HG03066 (cell line): Measurements from ENCODE around the gene ASIC1.
"Not testable (repeated sequence)": the region's sequence is repeated elsewhere in the genome, so short reads cannot be mapped to it uniquely, and the experiment has no call there.

Experiments
- ATAC-seq: cut with Tn5 transposase; IDR thresholded peaks from one replicate; pipeline ENCODE4 v1.9.1; 2021; ENCODE audit warnings: low read depth; ENCODE audit not compliant: unreplicated experiment

ASIC1 gene

DNA sequence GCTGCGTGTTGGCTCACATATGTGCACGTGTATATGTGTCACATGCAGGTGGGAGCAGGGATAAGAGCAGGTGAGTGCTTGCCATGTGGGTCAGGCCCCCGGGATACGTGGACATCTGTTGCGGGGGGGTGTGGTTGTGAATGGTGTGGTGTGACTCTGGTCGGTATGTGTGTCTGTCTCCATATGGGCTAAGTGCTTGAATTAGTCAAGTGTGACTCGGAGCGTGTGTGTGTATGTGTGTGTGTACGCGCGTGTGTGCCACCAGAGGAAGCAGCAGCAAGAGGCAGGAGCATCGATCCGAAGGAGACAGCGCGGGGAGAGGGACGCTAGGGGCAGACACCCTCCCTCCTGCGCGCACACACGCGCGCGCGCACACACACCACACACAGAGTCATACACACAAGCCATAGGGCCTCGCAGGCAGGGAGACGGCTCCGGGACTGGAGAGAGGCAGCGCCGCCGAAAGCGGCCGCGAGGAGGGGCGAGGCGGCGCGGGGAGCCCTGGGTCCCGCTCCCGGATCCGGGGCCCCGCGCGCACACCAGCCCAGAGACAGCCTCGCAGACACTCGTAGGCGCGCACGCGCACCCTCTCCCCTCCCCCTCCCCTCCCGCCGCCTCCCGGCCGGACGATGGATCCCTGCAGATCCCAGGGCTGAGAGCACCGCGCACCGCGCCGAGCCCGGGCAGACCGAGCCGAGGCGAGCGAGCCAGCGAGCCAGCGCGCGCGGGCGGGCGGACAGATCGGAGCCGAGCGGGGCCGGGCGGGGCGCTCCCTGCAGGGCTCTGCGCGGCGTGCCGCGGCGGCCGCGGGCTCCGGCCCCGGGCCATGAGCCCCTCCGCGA, at the start of gene ASIC1:
Gene ASIC1 (plus strand): TSS at position 597 of the 842 bp plus-strand sequence. CDS start 1,171 bp downstream, outside the sequence.
- ATAC-seq = no peak

DNA sequence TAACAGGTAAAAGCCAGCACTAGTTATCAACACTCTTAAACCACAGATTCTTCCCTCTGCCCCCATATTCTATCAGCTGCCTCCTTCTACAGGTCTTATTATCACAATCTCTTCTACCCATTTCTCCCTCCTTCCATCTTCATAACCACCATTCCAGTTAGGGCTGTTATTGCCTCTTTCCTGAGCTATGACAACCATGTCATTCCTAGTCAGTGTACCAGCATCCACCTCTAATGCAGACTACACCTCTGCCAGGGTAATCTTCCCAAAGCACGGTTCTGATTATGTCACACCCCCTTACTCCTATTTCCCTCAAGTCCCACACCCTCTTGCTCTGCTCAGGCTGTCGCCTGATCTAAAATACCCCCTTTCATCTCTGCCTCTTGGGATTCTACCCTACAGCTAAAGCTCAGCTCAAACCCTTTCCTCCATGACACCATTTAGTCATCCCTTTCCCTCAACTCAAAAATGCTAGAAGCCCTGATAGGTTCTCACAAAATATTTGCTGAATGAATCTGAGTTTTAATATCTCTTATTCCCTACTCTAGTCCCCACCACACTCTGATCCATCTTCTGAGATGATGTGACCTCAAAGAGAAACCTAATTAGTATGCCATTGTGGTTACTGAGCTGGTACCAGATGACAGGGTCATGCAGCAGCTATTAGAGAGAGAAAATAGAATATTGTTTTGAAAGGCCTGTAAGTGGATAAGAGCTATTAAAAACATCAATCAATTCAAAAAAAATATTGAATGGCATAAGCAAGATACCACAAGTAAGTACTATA, 43.8 kb upstream of the ASIC1 start:
- ATAC-seq = no peak

DNA sequence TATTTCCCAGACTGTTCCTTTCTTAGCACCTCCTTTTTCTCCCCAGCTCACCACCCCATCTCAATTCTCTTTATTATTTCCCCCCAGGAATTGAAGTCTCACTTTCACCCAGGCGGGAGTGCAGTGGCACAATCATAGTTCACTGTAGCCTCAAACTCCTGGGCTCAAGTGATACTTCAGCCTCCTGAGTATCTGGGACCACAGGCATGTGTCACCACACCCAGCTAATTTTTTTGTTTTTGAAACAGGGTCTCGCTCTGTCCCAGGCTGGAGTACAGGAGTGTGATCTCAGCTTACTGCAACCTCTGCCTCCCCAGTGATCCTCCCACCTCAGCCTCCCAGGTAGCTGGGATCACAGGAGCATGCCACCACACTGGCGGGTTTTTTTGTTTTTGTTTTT, 43.1 kb upstream of the ASIC1 start:
- no peak for ATAC-seq

DNA sequence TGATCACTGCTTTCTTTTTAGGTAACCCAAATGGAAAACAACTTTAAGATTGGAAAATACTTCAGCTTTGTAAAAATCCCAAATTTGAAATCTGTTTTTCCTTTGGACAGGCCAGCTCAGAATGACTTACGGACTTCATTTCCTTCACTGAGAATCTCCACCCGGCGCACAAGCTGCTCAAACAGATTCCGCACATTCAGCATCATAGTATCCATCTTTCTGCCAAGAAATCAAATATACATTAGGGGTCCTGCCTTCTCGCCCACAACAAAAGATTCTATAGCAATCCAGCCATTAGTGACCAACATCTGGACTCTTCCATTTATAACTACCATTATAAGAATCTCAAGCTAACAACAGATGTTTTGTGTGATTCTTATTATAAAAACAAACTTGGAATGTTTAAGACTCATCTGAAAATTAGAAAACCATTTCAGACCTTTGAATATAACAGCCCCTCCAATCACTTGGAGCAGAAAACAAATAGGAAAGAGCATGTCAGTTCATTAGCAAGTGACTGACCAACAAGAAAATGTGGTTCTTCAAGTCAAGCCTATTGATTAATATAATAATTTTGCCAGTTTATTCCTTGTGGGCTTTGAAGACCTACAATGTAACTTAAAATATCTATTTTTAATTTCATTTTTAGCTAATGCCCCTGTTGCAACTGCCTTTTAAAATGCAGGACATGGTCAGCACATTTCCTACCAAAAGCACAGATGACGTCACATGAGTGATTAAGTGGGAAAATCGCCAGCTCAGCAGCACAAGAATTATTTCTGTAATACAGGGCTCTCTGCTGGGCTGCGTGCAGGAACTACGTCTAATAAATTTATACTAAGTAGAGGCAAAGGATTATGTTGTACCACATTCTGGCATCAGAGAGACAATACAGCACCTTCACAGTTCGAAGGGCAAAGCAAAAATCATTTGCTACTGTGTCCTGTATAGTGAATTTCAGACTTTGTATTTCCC, 40.6 kb upstream of the ASIC1 start:
- no peak for ATAC-seq

DNA sequence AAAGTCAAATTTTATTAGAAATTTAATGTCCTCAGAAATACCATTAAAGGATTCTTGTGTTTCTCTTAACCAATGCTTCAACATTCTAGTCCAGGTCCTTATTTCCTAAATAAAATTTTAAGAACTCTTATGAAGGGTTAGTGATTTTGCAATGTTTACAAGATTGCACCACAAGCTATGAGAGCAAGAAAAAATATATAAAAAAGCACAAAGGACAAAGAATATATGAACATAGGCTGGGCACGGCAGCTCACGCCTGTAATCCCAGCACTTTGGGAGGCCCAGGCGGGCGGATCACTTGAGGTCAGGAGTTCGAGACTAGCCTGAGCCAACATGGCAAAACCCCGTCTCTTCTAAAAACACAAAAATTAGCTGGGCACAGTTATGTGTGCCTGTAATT, 39.8 kb upstream of the ASIC1 start:
- no peak for ATAC-seq

DNA sequence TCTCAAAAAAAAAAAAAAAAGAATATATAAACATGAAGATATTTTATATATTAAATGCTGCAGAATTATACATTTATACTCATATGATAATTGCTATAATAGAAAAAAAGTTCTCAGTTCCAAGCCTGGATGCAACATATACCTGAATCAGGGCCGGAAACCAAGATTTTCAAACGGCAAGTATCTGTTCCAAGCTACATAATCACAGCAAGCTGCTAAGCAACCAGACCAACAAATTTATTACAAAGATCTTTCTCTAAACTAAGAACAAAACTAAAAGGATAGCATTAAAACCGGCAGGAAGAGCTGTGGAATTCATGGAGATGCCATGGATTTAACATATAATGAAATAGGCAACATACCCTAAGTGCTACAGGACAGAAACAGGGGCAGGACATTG, 39.2 kb upstream of the ASIC1 start:
- ATAC-seq = no peak

DNA sequence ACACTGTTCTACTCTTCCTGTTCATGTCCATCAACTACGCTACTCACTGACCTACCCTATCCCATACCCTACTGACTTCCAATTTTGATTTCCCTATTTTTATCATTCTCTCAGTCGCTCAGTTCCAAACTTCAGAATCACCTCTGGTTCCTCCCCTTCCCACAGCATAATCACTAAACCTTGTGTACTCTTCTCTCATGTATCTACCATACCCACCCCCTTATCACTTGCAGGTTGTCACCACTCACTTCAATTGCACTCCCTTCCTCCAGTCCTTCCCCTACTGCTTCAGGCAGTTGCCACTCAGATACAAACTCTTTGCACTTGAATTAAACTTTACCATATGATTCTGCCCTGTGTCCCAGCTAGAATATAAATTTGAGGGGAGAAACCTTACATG, 38.4 kb upstream of the ASIC1 start:
- no peak for ATAC-seq

DNA sequence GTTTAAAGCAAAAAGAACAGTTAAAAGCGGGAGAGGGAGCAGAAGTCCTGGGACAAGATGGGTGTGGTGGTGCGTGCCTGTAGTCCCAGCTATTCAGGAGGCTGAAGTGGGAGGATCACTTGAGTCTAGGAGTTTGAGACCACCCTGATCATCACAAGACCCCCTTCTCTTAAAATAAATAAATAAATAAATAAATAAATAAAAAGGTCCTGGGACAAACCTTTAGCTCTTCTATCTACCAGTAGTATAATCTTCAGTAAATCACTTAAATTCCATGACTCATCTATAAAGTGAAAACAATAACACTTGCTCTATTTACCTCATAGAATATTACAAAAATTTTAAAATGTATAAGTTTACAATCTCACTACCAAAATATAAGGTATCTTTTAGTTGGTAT, 37.9 kb upstream of the ASIC1 start:
- ATAC-seq = no peak

DNA sequence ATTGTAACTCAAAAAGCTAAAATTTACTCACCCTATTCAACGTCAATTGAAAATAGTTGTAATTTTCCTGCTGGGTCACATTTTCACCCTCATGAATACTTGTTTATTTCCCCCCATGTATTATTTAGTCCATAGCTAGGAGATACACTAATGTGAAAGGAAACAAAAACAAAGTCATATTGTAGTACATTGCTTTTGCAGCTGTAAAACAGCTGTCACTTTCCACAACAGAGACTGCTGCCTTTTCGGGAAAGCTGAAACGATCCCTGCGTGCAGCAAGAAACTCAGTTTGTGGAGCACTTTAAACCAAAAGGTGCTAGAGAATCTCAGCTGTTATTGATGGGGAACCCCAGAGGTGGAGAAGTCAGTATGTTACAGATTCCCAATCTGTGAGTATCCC, 36.4 kb upstream of the ASIC1 start:
- no peak for ATAC-seq

DNA sequence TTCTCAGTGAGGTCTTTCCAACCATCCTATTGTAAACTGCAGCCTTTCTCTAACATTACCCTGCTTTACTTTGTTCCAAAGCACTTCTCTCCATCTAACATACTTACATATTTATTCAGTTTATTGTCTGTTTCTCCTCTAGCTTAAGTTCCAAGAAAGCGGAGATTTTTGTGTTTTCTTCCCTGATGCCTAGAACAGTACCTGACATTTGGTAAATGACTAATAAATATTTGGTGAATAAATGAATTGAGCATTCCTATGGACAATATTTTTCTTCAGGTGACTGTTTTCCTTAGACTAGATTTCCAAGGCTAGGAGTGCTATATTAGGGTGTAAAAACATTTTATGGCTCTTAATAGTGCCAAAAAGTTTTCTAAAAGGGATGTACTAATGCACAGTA, 34.5 kb upstream of the ASIC1 start:
- ATAC-seq = no peak

DNA sequence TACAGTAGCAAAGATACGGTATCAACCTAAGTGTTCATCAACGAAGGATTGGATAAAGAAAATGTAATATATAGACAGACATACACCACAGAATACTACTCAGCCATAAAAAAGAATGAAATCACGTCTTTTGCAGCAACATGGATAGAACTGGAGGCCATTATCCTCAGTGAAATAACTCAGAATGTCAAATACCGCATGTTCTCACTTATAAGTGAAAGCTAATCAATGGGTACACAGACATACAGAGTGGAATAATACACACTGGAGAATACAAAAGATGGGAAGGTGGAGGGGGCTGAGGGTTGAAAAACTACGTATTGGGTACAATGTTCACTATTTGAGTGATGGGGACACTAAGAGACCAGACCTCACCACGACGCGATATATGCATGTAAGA, 33.2 kb upstream of the ASIC1 start:
- no peak for ATAC-seq

DNA sequence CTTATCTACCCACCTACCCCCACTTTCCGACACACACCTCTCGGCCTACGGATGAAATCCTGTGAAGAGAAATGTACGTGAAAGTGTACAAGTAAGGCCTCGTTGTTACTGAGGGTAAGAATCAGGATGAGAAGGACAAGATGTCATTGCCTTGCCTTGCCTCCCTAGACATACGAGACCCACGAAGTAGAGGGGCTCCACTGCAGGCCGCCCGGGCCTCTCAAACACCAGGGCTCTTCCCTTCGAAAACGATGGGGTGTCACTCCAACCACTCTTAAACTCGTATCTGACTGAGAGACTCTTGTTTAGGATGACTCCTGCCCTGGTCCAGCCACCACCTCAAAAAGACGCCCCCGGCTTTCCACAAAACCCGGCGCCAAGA, 32.6 kb upstream of the ASIC1 start:
- peak; percentile 7 for ATAC-seq

DNA sequence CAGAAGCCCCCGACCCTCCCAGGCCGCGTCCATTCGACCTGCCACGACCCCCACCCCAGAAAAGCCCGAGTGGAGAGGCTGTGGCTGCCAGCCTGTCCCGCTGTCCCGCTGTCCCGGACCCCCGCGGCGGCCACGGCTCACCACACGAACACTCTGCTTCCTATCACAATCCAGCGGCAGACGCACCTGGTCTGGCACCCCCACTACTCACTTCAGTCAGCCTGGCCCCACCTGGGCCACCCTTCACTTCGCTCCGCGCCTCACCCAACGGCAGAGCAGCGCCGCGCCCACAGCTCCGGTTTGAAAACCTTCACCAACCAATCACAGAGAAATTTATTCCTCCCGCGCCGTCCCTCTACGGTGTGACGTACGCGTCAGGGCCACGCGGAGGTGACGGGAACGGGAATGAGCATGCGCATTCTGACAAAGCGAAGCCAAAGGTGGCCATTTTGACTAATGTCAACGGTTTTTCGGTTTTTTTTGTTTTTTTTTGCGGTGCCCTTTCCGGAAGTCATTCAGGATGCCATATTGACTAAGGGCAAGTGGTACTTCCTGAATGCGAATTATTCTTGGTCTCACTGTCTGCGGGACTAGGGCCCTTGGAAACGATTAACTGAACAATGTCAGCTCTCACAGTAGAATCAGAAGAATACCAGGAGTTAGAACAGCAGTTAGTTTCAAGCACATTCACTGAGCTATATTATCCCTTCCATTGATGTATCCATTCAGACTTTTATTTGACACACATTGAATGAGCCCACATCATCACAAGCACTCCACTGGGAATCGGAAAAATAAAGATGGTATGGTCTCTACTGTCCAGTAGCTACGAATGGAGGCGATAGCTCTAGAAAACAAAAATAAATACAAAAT, 32.0 kb upstream of the ASIC1 start, which contains the start of gene RACGAP1:
Gene RACGAP1 (minus strand): TSS at position 308 of the 873 bp plus-strand sequence. CDS start 8,779 bp downstream, outside the sequence.
- peak; percentile 95 for ATAC-seq

DNA sequence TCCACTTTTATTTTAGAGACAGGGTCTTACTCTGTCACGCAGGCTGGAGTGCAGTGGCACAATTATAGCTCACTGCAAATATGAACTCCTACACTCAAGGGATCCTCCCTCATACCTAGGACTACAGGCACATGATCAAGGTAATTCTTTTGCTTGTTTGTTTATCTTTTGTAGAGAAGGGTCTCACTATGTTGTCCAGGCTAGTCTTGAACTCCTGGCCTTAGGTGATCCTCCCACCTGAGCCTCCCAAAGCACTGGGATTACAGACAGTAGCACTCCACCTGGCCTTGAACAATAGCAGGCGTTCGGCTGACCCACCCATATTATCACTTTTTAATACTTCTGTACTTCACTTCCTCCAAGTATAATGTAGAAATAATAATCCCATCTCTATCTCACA, 30.7 kb upstream of the ASIC1 start:
- ATAC-seq = no peak

DNA sequence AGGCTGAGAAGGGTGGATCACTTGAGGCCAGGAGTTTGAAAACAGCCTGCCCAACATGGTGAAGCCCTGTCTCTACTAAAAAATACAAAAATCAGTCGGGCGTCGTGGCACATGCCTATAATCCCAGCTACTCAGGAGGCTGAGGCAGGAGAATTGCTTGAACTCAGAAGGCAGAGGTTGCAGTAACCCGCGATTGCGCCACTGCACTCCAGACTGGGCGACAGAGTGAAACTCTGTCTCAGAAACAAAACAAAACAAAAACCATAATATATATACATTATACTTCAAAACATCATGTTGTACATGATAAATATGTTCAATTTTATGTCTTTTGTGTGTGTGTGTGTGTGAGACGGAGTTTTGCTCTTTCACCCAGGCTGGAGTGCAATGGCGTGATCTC, 26.9 kb upstream of the ASIC1 start:
- ATAC-seq = not testable (repeated sequence)

DNA sequence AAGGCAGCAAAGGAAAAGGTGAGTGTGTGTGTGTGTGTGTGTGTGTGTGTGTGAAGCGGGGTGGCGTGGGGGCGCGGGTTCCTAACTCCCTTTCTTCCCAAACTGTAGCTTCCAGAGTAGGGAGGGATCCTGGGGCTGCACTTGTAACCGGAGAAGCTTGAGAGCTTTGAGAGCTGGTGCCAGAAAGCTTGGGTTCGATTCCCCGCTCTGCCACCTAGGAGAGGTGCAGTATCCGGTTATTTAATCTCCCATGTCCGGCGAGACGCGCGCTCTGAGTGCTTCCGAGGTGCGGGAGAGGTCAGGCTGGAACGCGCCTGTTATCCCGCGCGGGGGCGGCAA, 24.9 kb upstream of the ASIC1 start:
- ATAC-seq = no peak

DNA sequence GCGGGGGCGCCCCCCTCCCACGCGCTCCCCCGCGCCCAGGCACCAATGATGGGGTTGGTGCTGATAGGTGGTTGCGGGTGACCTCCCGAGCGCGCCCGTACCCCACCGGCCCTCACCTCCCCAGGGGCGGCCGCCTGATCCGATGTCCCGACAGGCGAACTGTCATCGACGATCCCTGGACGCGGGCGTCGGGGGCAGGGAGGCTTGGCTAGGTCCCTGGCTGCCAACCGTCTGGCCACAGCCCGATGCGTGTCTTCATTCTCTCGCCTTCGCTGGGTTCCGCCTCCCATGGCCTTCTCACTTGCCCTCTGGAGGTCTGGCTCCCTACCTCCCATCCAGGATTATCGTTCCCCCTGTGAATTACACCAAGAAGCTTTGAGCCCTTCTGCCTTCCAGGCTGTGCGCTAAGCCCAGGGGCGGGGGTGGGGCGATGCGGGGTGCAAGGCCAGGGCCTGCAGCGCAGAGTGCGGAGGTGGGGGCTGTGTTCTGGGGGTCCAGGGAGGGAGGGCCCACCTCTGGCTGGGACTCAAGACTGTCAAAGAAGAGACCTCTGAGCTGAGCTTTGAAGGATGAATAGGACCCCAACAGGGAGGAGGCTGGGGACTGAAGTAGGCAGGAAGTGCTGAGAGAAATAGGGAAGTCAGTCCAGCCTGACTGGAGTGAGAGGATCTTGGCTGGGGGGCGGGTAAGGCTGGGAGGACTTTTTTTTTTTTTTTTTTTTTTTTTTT, 24.4 kb upstream of the ASIC1 start:
- ATAC-seq = no peak

DNA sequence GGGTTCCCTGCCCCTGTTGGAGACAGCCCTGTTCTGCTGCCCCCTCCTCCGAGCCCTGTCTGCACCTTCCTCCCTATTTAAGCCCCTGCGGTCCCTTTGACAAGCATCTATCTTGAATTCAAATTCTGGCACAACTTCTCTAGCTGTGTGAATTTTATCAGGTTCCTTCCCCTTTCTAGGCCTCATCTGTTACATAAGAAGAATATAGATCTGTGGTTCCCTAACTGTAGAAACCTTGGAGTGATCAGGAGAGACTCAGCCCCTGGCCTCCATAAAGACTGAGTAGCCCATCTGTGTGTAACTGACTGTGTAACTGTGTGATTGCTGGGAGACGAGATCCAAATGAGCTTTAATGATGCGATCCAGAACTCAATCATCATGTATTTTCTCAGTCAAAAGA, 19.1 kb upstream of the ASIC1 start:
- no peak for ATAC-seq

DNA sequence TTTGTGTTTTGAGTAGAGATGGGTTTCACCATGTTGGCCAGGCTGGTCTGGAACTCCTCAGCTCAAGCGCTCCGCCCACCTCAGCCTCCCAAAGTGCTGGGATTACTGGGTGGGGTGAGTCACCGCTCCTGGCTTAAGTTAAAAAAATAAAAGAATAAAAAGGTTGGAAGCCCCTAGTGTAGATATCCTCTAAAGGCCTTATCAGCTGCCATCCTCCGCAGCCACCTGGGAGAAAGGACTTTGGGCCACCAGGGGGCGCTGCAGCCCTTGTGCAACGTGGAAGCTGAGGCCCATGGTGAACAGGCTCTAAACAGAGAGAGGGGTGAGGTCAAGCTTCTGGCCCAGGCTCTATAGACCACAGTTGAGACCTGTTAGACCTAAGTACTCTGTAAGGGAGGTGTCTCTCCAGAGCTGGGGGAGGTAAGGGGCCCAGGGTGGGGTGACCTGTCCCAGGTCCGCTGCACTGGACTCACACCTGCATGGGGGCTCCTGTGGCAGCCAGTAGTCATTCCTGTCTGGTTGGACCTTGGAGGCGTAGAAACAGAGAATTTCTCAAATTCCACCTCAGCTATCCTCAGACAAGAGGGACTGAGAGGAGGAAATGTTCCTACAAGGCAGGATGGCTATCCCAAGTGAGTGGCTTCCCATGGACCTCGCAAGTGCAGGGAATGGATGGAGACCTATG, 18.1 kb upstream of the ASIC1 start:
- ATAC-seq = no peak
